ENCODE results near the gene TEX50.

- TF ChIP-seq CTCF (IDR thresholded peaks at IDR 0.05) (no peak), POLR2A (IDR thresholded peaks at IDR 0.05) (no peak), POLR2AphosphoS5 (IDR thresholded peaks at IDR 0.05) (no peak)
Measured at GRCh38 chr1:173646656-173647055, 11.5 kb downstream of the TEX50 start.

All from prostate gland (tissue), 2 donors.